ENCODE measurements around the gene LRG1.

Gene LRG1

GRCh38 chr19:4495471-4495870 lies 44.4 kb downstream of the LRG1 start:
- TF ChIP-seq CTCF (IDR thresholded peaks at IDR 0.05; ENCODE audit: poor library complexity, severe bottlenecking) = peak; percentile 31
- Histone ChIP-seq H3K36me3 (ENCODE audit: low read depth) (peaks cover 49% of the 10 kb centered on the region), H3K27me3 (ENCODE audit: insufficient read depth, poor library complexity, severe bottlenecking) (no peaks in the 10 kb centered on the region), H3K4me3 (ENCODE audit: severe bottlenecking) (no peak overlapping the region), H3K27ac (ENCODE audit: poor library complexity, severe bottlenecking) (no peak overlapping the region), H3K9me3 (ENCODE audit: severe bottlenecking) (no peaks in the 10 kb centered on the region), H3K4me1 (ENCODE audit: insufficient read depth, poor library complexity, severe bottlenecking) (no peaks in the 10 kb centered on the region)
- ATAC-seq (ENCODE audit: low read depth) (peak; percentile 71), DNase-seq (ENCODE audit: low spot score) (peak; percentile 44)

- DNase-seq (ENCODE audit: low spot score) (no peak), ATAC-seq (ENCODE audit: low read depth) (no peak)
- H3K36me3 ChIP-seq (ENCODE audit: low read depth) = peaks cover 56% of the 10 kb centered on the region
- no peaks in the 10 kb centered on the region for H3K27me3 ChIP-seq (ENCODE audit: insufficient read depth, poor library complexity, severe bottlenecking)
- no peak for TF ChIP-seq CTCF (IDR thresholded peaks at IDR 0.05; ENCODE audit: poor library complexity, severe bottlenecking)
- H3K9me3 ChIP-seq (ENCODE audit: severe bottlenecking) = no peaks in the 10 kb centered on the region
- H3K27ac ChIP-seq (ENCODE audit: poor library complexity, severe bottlenecking) = no peak overlapping the region
- H3K4me1 ChIP-seq (ENCODE audit: insufficient read depth, poor library complexity, severe bottlenecking) = no peaks in the 10 kb centered on the region
- H3K4me3 ChIP-seq (ENCODE audit: severe bottlenecking) = no peak overlapping the region
Measured at GRCh38 chr19:4494691-4495064, 45.2 kb downstream of the LRG1 start.

GRCh38 chr19:4493929-4494690 lies 45.7 kb downstream of the LRG1 start:
- no peak overlapping the region for H3K27ac ChIP-seq (ENCODE audit: poor library complexity, severe bottlenecking)
- H3K36me3 ChIP-seq (ENCODE audit: low read depth) = peaks cover 60% of the 10 kb centered on the region
- DNase-seq (ENCODE audit: low spot score) (peak; percentile 44), ATAC-seq (ENCODE audit: low read depth) (no peak)
- TF ChIP-seq CTCF (IDR thresholded peaks at IDR 0.05; ENCODE audit: poor library complexity, severe bottlenecking) = no peak
- H3K9me3 ChIP-seq (ENCODE audit: severe bottlenecking) = no peaks in the 10 kb centered on the region
- no peaks in the 10 kb centered on the region for H3K27me3 ChIP-seq (ENCODE audit: insufficient read depth, poor library complexity, severe bottlenecking)
- no peak overlapping the region for H3K4me3 ChIP-seq (ENCODE audit: severe bottlenecking)
- no peaks in the 10 kb centered on the region for H3K4me1 ChIP-seq (ENCODE audit: insufficient read depth, poor library complexity, severe bottlenecking)

GRCh38 chr19:4493104-4493928 lies 46.5 kb downstream of the LRG1 start:
- no peaks in the 10 kb centered on the region for H3K27me3 ChIP-seq (ENCODE audit: insufficient read depth, poor library complexity, severe bottlenecking)
- H3K4me1 ChIP-seq (ENCODE audit: insufficient read depth, poor library complexity, severe bottlenecking) = no peaks in the 10 kb centered on the region
- H3K4me3 ChIP-seq (ENCODE audit: severe bottlenecking) = no peak overlapping the region
- peaks cover 54% of the 10 kb centered on the region for H3K36me3 ChIP-seq (ENCODE audit: low read depth)
- H3K27ac ChIP-seq (ENCODE audit: poor library complexity, severe bottlenecking) = no peak overlapping the region
- ATAC-seq (ENCODE audit: low read depth) (no peak), DNase-seq (ENCODE audit: low spot score) (peak; percentile 45)
- TF ChIP-seq CTCF (IDR thresholded peaks at IDR 0.05; ENCODE audit: poor library complexity, severe bottlenecking) = no peak
- no peaks in the 10 kb centered on the region for H3K9me3 ChIP-seq (ENCODE audit: severe bottlenecking)

Data from RWPE2 (cell line).